ENCODE measurements around the gene PNLIPRP2.

The PNLIPRP2 gene

DNA sequence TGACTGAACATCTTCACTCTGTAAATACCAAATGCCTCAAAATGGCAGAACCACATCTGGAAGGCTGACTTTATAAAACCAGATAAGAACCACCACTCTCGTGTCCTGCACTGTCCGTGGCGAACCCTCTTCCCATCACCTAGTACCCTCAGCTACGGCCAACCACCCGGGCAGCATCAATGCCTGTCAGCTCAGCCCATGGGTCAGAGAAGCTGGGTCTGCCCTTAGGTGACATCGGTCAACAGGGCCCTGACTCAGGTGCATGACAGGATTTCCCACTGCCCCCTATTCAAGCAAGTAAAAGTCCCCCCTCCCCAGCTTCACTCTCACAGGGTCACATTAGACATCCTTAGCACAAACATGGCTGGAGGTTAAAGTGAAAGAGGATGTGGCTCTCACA, 65.1 kb downstream of the PNLIPRP2 start (continued):
- TF ChIP-seq, protein P1, sequence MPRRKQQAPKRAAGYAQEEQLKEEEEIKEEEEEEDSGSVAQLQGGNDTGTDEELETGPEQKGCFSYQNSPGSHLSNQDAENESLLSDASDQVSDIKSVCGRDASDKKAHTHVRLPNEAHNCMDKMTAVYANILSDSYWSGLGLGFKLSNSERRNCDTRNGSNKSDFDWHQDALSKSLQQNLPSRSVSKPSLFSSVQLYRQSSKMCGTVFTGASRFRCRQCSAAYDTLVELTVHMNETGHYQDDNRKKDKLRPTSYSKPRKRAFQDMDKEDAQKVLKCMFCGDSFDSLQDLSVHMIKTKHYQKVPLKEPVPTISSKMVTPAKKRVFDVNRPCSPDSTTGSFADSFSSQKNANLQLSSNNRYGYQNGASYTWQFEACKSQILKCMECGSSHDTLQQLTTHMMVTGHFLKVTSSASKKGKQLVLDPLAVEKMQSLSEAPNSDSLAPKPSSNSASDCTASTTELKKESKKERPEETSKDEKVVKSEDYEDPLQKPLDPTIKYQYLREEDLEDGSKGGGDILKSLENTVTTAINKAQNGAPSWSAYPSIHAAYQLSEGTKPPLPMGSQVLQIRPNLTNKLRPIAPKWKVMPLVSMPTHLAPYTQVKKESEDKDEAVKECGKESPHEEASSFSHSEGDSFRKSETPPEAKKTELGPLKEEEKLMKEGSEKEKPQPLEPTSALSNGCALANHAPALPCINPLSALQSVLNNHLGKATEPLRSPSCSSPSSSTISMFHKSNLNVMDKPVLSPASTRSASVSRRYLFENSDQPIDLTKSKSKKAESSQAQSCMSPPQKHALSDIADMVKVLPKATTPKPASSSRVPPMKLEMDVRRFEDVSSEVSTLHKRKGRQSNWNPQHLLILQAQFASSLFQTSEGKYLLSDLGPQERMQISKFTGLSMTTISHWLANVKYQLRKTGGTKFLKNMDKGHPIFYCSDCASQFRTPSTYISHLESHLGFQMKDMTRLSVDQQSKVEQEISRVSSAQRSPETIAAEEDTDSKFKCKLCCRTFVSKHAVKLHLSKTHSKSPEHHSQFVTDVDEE (CRISPR knock-in tag; IDR thresholded peaks at IDR 0.05) = no peak
- TF ChIP-seq CSDC2 (CRISPR knock-in tag; IDR thresholded peaks at IDR 0.05) (no peak), ARNTL (CRISPR knock-in tag; IDR thresholded peaks at IDR 0.05; ENCODE audit: borderline replicate concordance, low read depth) (no peak), ZNF8 (CRISPR knock-in tag; IDR thresholded peaks at IDR 0.05) (no peak)

DNA sequence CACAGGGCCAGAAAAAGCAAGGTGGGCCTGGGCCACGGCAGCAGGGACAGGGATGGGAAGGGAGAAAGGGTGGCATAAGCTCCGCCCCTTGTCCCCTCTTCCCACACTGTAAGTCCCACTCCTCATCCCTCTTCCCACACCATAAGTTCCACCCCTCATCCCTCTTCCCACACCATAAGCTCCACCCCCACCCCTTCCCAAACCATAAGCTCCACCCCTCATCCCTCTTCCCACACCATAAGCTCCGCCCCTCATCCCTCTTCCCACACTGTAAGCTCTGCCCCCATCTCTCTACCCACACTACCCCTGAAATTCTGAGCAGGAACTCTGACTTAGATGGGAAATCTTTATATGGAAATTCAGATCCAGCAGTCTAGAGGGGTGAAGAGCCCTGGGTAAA, 65.9 kb downstream of the PNLIPRP2 start:
- TF ChIP-seq, protein P1 (CRISPR knock-in tag; IDR thresholded peaks at IDR 0.05) = no peak
- no peak for TF ChIP-seq ISL1 (CRISPR knock-in tag; IDR thresholded peaks at IDR 0.05)
- TF ChIP-seq, protein P2, sequence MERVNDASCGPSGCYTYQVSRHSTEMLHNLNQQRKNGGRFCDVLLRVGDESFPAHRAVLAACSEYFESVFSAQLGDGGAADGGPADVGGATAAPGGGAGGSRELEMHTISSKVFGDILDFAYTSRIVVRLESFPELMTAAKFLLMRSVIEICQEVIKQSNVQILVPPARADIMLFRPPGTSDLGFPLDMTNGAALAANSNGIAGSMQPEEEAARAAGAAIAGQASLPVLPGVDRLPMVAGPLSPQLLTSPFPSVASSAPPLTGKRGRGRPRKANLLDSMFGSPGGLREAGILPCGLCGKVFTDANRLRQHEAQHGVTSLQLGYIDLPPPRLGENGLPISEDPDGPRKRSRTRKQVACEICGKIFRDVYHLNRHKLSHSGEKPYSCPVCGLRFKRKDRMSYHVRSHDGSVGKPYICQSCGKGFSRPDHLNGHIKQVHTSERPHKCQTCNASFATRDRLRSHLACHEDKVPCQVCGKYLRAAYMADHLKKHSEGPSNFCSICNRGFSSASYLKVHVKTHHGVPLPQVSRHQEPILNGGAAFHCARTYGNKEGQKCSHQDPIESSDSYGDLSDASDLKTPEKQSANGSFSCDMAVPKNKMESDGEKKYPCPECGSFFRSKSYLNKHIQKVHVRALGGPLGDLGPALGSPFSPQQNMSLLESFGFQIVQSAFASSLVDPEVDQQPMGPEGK (CRISPR knock-in tag; IDR thresholded peaks at IDR 0.05; ENCODE audit: borderline replicate concordance) = no peak
- TF ChIP-seq ZFP30 (CRISPR knock-in tag; IDR thresholded peaks at IDR 0.05) = no peak
- no peak for TF ChIP-seq PPARA (CRISPR knock-in tag; IDR thresholded peaks at IDR 0.05; ENCODE audit: borderline replicate concordance)
- TF ChIP-seq TCF4 (CRISPR knock-in tag; IDR thresholded peaks at IDR 0.05; ENCODE audit: borderline replicate concordance) = no peak
- no peak for TF ChIP-seq ZNF70 (CRISPR knock-in tag; IDR thresholded peaks at IDR 0.05)
- TF ChIP-seq BACH2 (CRISPR knock-in tag; IDR thresholded peaks at IDR 0.05; ENCODE audit: borderline replicate concordance) = no peak
- TF ChIP-seq, protein P3, sequence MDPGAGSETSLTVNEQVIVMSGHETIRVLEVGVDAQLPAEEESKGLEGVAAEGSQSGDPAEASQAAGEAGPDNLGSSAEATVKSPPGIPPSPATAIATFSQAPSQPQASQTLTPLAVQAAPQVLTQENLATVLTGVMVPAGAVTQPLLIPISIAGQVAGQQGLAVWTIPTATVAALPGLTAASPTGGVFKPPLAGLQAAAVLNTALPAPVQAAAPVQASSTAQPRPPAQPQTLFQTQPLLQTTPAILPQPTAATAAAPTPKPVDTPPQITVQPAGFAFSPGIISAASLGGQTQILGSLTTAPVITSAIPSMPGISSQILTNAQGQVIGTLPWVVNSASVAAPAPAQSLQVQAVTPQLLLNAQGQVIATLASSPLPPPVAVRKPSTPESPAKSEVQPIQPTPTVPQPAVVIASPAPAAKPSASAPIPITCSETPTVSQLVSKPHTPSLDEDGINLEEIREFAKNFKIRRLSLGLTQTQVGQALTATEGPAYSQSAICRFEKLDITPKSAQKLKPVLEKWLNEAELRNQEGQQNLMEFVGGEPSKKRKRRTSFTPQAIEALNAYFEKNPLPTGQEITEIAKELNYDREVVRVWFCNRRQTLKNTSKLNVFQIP (CRISPR knock-in tag; IDR thresholded peaks at IDR 0.05; ENCODE audit: borderline replicate concordance, low read depth) = no peak
- TF ChIP-seq, protein P4, sequence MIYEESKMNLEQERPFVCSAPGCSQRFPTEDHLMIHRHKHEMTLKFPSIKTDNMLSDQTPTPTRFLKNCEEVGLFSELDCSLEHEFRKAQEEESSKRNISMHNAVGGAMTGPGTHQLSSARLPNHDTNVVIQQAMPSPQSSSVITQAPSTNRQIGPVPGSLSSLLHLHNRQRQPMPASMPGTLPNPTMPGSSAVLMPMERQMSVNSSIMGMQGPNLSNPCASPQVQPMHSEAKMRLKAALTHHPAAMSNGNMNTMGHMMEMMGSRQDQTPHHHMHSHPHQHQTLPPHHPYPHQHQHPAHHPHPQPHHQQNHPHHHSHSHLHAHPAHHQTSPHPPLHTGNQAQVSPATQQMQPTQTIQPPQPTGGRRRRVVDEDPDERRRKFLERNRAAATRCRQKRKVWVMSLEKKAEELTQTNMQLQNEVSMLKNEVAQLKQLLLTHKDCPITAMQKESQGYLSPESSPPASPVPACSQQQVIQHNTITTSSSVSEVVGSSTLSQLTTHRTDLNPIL (CRISPR knock-in tag; IDR thresholded peaks at IDR 0.05; ENCODE audit: low read depth) = no peak
- no peak for TF ChIP-seq CSDC2 (CRISPR knock-in tag; IDR thresholded peaks at IDR 0.05)
- TF ChIP-seq OSR1 (CRISPR knock-in tag; IDR thresholded peaks at IDR 0.05) = no peak
- no peak for TF ChIP-seq ZFP3 (CRISPR knock-in tag; IDR thresholded peaks at IDR 0.05)
- no peak for TF ChIP-seq ARNTL (CRISPR knock-in tag; IDR thresholded peaks at IDR 0.05; ENCODE audit: borderline replicate concordance, low read depth)
- TF ChIP-seq ZNF565 (CRISPR knock-in tag; conservative IDR thresholded peaks at IDR 0.05; ENCODE audit: low read depth) = no peak
- TF ChIP-seq GLIS3 (CRISPR knock-in tag; IDR thresholded peaks at IDR 0.05) = no peak
- TF ChIP-seq RARB (CRISPR knock-in tag; IDR thresholded peaks at IDR 0.05) = no peak
- no peak for TF ChIP-seq ESRRG (CRISPR knock-in tag; IDR thresholded peaks at IDR 0.05)
- no peak for ATAC-seq

DNA sequence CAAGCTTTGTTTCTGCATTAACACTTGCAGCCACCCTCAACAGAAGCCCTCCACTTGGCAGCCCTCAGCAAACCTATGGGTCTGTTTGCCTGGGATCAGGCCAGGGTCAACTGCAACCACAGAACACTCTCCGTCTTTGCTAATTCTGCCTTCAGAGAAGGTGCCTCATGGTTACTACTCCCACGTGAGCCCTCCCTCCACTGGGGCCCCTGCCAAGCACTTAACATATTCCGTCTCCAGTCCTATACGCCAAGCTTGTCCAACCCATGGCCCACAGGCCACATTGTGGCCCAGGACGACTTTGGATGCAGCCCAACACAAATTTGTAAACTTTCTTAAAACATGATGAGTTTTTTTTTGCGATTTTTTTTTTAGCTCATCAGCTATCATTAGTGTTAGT, 66.9 kb downstream of the PNLIPRP2 start:
- no peak for TF ChIP-seq RARB (CRISPR knock-in tag; IDR thresholded peaks at IDR 0.05)
- no peak for TF ChIP-seq ESRRG (CRISPR knock-in tag; IDR thresholded peaks at IDR 0.05)
- TF ChIP-seq PPARA (CRISPR knock-in tag; IDR thresholded peaks at IDR 0.05; ENCODE audit: borderline replicate concordance) = no peak
- no peak for TF ChIP-seq ARNTL (CRISPR knock-in tag; IDR thresholded peaks at IDR 0.05; ENCODE audit: borderline replicate concordance, low read depth)
- TF ChIP-seq ZFP3 (CRISPR knock-in tag; IDR thresholded peaks at IDR 0.05) = no peak
- TF ChIP-seq, protein P4 (CRISPR knock-in tag; IDR thresholded peaks at IDR 0.05; ENCODE audit: low read depth) = no peak
- no peak for TF ChIP-seq SNAI2 (CRISPR knock-in tag; IDR thresholded peaks at IDR 0.05)
- TF ChIP-seq, protein P5, sequence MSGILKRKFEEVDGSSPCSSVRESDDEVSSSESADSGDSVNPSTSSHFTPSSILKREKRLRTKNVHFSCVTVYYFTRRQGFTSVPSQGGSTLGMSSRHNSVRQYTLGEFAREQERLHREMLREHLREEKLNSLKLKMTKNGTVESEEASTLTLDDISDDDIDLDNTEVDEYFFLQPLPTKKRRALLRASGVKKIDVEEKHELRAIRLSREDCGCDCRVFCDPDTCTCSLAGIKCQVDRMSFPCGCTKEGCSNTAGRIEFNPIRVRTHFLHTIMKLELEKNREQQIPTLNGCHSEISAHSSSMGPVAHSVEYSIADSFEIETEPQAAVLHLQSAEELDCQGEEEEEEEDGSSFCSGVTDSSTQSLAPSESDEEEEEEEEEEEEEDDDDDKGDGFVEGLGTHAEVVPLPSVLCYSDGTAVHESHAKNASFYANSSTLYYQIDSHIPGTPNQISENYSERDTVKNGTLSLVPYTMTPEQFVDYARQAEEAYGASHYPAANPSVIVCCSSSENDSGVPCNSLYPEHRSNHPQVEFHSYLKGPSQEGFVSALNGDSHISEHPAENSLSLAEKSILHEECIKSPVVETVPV (CRISPR knock-in tag; IDR thresholded peaks at IDR 0.05) = no peak
- TF ChIP-seq, protein P3 (CRISPR knock-in tag; IDR thresholded peaks at IDR 0.05; ENCODE audit: borderline replicate concordance, low read depth) = no peak
- TF ChIP-seq TCF4 (CRISPR knock-in tag; IDR thresholded peaks at IDR 0.05; ENCODE audit: borderline replicate concordance) = no peak
- no peak for TF ChIP-seq TOX (CRISPR knock-in tag; IDR thresholded peaks at IDR 0.05; ENCODE audit: borderline replicate concordance)
- ATAC-seq = no peak

Data from SK-N-SH treated with all-trans-retinoic acid at 6 μM for 48 hours (cell line).